Right hindlimb (tissue), 1 donor: ENCODE results near the gene SPATA33.
A peak's percentile ranks its signal among the peaks of the same experiment; 100 is the strongest.
"Not testable (repeated sequence)": the region's sequence is repeated elsewhere in the genome, so short reads cannot be mapped to it uniquely, and the experiment has no call there.

ENCODE experiments used
- DNase-seq: peaks from one replicate; pipeline ENCODE4 v3.0.0-alpha.2; 2018

Gene SPATA33

DNA sequence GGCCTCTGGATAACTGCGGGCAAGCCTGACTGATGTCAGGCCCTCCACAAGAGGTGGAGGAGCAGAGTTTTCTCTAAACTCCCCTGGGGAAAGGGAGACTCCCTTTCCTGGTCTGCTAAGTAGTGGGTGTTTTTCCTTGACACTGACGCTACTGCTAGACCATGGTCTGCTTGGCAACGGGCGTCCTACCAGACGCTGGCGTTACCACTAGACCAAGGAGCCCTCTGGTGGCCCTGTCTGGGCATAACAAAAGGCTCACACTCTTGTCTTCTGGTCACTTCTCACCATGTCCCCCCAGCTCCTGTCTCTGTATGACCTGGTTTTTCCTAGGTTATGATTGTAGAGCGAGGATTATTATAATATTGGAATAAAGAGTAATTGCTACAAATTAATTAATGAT lies 9.4 kb downstream of the SPATA33 start:
- not testable (repeated sequence) for DNase-seq

DNA sequence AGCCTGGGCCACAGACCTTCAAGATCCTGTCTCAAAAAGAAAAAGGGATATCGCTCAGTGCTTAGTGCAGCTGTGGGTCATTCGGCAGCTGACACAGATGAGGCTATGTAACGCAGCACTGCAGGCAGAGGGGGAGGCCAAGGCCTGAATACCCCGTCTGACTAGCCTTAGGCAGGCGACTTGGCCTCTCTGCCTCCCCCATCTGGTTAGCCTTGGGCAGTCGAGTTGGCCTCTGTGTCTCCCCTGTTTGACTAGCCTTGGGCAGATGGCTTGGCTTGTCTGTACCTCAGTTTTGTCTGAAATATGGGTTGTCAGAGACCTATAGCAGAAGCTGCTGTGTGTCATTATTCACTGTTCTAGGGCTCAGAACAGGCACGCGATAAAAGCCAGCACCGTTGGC lies 10.0 kb downstream of the SPATA33 start:
- no peak for DNase-seq

DNA sequence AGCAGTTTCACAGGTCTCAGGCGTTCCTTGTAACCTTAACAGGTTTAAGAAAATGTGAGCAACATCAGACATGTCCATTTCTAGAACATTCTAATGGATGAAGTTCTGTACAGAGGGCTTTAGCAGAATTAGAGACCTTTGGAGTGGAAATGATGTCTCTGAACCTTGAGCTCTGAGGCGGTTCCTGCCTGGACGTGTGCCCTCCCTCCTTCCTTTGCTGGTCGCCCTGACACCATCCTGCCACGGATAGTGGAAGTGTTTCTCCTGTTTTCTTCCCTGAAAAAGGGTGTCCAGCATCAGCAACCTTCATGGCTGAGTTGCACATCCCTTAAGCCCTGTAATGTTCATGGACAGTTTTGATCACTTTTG lies 11.1 kb downstream of the SPATA33 start:
- no peak for DNase-seq

DNA sequence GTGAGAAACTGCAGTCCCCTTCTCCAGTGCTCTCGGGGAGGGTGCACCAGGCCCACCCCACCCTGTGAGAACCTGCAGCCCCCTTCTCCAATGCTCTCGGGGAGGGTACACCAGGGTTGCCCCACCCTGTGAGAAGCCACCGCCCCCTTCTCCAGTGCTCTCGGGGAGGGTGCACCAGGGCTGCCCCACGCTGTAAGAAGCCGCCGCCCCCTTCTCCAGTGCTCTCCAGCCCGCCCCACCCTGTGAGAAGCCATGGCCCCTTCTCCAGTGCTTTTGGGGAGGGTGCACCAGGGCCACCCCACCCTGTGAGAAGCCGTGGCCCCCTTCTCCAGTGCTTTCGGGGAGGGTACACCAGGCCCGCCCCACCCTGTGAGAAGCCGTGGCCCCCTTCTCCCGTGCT lies 12.1 kb downstream of the SPATA33 start:
- no peak for DNase-seq

DNA sequence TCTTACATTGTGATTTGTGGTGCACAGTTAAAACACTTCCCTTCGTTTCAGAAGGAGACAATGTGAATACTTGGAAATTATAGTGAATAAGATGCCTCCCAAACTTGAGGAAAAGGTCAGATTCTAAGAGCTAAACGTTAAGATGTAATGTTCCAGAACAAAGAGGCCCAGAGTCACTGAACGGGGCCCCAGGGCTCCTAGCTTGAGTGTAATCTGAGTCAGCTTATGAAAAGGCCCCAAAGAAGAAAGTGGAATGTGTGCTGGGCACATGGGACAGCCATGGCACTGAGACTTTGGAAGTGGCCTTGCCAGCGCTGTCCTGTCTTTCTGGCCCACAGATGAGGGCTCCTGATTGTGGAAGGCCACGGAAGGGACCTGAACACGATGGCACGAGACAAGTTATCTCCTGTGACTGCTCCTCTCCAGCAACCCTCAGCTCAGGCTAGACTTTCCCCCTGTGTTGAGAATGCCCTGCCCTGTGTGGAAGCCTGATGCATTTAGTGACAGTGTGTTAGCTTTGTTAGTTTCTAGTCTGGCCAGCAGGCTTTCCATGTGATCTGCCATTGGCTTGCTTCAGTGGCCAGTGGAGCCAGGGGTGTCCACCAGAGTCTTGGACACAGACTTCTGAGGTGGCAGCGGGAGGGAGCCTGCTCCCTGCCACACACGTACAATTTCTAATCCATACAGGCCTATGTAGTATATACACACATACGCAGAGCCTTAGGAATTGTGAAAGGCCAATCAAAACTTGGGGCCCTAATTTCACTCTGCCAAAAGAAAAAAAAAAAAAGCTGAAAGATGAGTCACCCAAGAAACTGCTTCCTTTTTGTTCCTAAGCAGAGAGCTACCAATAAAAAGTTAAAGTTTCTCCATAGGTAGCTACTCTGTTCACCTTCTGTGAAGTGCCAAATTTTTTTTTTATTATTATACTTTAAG lies 13.1 kb downstream of the SPATA33 start:
- DNase-seq, result no peak

DNA sequence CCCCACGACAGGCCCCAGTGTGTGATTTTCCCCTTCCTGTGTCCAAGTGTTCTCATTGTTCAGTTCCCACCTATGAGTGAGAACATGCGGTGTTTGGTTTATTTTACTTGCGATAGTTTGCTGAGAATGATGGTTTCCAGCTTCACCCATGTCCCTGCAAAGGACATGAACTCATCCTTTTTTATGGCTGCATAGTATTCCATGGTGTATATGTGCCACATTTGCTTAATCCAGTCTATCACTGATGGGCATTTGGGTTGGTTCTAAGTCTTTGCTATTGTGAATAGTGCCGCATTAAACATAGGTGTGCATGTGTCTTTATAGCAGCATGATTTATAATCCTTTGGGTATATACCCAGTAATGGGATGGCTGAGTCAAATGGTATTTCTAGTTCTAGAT lies 13.9 kb downstream of the SPATA33 start:
- DNase-seq, result not testable (repeated sequence)

DNA sequence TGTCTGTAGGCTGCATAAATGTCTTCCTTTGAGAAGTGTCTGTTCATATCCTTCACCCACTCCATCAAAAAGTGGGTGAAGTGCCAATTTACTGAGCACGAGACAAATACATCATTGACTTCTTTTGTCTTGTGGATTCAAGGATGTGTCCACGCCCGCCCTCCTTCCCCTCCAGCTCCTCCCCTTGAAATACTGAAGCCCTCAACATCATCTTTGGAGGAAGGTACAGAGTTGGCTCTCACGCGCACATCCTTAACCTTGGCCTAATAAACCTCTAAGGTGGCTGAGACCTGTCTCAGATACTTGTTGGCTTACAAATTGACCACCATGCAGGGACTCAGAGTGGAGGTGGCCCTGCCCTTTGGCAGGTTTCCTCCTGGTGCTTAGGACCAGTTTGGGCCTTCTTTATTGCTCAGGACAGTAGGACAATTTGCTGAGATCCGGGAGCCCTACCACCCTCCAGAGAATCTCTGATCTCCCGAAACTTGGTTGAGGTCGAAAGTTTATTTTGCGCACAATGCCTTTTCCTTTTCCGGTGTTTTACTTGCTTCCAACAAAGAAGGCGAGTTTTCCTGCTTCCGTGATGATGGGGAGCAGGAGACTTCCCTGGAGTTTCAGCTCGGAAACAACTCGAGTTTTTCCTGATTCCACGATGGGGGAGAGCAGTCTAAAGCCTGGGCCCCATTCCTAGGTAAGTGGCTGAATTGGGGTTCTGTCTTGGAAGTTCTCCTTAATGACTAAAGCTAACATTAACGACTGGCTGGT lies 14.7 kb downstream of the SPATA33 start:
- DNase-seq, result no peak

DNA sequence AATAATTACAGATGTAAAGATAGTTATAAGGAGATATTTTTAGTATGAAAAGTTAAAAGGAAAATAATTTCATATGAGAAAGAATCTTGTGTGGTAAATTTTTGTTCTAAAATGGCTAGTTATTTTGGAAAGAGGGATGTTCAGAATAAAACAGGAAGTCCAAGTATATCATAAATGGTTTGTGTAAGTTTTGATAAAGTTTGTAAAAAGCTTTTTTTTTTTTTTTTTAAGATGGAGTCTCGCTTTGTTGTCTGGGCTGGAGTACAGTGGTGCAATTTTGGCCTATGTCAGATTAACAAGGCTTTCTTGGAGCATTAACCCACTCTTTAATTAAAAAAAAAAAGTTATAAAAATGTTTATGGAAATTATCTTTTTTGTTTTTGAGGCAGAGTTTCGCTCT lies 20.6 kb downstream of the SPATA33 start:
- no peak for DNase-seq

DNA sequence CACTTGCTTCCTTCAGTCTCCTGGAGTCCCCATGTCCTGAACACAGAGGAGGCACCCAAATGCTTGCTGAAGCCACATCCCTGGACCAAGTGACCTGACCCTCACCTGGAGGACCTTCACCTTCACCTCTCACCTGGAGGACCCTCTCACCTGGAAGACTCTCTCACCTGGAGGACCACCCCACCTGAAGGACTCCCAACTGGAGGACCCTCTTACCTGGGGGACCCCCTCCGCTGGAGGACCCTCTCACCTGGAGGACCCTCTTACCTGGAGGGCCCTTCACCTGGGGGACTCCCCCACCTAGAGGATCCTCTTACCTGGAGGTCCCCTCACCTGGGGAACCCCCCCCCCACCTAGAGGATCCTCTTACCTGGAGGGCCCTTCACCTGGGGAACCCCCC lies 28.3 kb downstream of the SPATA33 start:
- no peak for DNase-seq

DNA sequence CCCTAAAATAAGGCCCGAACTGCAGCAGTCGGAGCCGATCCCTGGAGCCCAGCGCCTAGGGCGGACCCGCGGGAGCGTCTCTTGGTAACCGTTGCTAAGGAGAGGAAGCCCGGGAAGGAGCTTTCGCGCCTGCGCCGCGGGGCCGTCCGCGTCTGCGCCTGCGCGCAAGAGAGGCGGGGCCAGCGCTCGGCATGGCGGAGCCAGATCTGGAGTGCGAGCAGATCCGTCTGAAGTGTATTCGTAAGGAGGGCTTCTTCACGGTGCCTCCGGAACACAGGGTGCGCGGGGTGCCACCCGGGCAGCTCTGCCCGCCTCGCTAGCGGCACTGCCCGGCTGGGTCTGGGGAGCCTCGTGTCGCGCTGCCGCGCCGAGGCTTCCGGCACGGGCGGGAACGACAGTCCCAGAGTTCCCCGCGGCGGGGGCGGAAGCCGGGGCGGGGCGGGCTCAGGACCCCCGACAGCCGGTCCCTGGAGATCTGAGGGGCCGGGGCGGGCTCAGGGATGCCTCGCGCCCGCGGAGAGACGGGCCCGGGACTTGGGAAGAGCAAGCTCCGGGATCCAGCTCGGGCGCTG lies 29.0 kb downstream of the SPATA33 start, which contains the start of gene CDK10:
TSS of gene CDK10 (plus strand) at position 170 of the 572 bp plus-strand sequence. CDS start at position 192, 22 bp downstream.
- DNase-seq, result peak; percentile 95

DNA sequence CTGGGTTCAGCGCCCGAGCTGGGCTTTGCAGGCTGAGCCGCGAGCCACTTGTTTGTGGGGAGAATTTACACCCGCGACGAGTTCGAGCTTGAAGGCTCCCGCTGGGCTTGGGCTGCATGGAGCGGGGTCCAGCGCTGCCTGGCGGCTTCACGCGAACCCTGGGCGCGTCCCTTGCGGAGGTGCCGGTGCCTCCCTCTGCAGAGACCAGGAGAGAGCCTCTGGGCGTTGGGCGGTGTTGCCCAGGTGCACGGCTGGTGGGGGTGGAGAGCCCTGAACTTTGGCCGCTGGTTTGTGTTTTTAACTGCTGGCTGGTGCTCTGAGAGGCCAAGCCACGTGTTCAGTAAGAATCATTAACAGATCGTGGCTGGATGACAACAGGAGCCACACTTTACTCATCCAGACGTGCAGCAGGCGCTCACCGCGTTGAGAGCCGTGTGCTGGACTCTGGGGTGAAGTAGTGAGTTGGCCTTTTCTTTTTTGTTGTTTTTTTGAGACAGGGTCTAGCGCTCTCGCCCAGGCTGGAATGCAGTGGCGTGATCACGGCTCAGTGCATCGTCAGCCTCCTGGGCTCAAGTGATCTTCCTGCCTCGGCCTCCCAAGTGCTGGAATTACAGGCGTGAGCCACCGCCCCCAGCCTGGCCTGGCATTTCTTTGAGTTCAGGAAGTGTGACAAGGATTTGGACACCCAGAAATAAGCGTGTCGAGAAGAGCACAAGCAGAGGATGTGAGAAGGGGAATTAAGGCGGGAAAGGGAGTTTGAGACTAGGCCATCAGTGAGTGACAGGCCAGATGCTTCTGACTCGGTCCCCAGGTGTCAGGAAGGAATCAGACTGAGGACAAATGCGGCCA lies 29.7 kb downstream of the SPATA33 start:
- DNase-seq, result no peak

DNA sequence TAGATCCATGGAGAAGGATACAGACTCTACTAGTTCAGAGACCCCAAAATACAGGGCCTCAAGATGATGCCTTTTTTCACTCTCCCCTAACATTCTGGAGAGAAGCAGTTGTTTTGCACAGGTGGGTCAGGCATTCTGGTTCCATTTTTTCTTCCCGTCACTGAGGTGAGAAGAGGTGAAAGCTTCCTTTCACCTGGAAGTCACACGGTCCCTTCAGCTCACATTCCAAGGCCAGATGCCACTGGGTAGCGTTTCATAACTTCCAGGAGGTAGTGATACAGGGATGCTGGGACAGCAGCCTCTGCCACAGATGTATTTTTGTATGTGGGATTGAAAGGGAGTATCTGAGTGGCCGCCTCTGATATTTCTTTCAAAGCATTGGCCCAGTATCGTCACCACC lies 30.8 kb downstream of the SPATA33 start:
- no peak for DNase-seq

DNA sequence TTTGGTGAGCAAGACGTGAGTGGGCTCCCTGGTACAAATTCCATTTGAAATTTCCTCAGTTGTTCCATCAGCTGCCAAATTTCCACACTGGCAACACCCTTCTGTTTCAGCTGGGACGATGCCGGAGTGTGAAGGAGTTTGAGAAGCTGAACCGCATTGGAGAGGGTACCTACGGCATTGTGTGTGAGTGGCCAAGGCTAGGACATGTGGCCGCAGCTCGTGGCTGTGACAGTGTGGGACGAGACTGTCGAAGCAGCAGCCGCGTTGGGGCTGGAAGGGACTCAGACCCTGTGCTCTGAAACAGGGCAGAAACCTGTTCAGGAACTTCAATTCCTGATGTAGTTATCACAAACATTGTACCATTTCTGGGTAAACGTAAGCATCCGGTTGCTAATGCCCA lies 31.5 kb downstream of the SPATA33 start:
- DNase-seq, result no peak

DNA sequence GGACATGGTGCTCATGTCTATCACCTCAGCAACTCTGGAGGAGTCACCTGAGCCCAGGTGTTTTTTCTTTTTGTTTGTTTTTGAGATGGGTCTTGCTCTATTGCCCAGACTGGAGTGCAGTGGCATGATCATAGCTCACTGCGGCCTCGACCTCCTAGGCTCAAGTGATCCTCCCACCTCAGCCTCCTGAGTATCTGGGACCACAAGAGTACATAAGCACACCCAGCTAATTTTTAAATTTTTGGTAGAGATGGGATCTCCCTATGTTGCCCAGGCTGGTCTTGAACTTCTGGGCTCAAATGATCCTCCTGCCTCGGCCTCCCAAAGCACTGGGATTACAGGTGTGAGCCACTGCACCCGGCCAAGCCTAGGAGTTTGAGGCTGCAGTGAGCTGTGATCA lies 32.0 kb downstream of the SPATA33 start:
- not testable (repeated sequence) for DNase-seq

DNA sequence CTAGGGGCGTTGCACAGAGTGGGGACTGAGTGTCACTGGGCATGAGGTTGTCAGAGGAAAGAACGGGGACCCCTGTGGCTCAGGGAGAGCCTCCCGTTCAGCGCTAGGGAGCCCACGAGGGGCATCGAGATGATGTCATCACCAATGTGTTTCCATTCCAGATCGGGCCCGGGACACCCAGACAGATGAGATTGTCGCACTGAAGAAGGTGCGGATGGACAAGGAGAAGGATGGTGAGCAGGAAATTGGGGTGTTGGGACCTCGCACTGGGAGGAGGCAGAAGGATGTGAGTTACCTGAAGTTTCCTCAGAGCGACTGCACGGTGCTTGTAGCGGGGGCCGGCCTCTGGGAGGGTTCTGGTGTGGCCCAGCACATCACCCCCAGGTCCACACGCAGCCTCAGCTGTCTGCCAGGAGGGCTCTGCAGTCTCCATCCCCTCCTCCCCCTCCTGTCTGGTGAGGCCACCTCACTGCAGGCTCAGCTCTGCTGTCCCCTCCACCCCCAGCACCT lies 32.8 kb downstream of the SPATA33 start:
- peak; percentile 11 for DNase-seq

DNA sequence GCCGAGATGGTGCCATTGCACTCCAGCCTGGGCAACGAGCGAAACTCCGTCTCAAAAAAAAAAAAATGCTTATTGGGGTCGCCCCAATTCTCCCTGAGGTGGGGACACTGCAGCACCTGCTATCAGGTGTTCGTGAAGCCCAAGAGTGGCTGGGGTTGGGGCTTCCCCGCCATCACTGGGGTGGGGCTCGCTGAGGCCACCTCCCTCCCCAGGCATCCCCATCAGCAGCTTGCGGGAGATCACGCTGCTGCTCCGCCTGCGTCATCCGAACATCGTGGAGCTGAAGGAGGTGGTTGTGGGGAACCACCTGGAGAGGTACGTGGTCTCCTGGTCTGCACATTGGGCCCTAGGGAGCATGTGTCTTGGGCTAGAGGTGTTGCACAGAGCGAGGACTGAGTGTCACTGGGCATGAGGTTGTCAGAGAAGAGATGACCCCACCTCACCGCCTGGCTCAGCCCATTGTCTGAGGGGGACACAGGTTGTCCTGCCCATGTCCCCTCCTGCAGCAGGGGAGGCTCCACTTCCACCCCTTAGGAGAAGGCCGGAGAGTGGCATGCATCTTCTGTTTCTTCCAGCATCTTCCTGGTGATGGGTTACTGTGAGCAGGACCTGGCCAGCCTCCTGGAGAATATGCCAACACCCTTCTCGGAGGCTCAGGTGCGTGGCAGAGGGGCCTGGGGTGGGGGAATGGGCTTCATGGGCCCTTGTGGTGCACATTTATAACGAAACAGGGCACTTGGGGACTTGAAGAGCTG lies 33.8 kb downstream of the SPATA33 start:
- peak; percentile 11 for DNase-seq

DNA sequence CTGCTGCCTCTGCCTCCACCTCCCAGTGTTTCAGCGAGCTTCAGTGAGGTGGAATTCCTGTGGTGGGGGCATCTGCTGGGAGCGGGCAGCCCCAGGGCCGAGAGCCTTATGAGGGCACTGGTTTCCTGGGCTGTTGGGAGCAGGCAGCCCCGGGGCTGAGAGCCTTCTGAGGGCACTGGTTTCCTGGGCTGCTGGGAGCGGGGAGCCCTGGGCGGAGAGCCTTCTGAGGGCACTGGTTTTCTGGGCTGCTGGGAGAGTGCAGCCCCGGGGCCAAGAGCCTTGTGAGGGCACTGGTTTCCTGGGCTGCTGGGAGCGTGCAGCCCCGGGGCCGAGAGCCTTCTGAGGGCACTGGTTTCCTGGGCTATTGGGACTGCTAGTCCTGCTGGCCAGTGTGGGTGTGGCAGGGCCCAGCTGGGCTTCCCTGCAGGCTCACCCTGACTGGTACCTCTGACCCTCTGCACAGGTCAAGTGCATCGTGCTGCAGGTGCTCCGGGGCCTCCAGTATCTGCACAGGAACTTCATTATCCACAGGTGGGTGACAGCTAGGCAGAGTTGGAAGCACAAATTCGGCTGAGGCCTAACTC lies 34.4 kb downstream of the SPATA33 start:
- peak; percentile 5 for DNase-seq

DNA sequence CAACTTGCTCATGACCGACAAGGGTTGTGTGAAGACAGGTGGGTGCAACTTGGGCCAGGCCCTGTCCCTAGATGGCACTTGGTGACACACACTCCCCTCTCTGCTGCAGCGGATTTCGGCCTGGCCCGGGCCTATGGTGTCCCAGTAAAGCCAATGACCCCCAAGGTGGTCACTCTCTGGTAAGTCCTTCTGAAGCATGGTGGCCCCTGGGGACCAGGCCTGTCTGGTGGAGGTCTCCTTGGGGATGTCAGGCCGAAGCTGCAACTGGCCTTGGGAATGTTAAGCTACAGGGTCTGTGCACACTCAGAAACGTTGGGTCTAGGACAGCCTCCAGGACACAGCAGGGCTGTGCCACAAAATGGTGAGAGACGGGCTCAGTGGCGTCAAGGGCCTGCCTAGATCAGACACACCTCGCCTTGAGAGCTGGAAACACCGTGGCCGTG lies 35.7 kb downstream of the SPATA33 start:
- peak; percentile 15 for DNase-seq

DNA sequence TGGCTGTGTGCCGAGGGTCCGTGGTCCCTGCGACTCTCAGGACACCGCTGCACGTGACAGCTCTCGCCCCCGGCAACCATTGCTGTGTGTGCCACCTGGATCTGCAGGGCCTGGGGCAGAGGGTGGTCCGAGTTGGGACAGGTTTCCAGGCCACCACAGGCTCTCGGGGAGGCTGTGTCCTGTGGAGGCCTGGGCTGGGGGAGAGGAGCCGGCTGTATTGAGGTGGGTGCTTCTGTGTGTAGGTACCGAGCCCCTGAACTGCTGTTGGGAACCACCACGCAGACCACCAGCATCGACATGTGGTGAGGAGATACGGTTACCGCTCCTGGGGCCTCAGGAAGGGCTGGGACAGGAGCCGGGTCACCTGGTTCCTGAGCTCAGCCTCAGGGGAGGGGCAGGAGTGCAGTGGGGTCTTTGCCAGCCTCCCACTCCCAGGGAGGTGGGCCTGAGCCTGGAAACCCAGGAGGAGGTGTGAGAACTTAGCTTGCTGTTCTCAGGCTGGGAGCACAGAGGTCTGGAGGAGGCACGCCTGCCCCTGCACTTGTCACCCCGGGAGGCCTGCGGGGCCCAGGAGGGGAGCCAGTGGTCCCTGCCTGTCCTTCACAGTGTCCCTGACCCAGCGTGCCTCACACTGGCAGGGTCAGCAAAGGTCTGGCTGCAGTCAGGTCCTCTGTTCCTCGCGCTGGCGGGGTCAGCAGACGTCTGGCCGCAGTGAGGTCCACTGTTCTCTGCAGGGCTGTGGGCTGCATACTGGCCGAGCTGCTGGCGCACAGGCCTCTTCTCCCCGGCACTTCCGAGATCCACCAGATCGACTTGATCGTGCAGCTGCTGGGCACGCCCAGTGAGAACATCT lies 36.5 kb downstream of the SPATA33 start:
- peak; percentile 20 for DNase-seq

DNA sequence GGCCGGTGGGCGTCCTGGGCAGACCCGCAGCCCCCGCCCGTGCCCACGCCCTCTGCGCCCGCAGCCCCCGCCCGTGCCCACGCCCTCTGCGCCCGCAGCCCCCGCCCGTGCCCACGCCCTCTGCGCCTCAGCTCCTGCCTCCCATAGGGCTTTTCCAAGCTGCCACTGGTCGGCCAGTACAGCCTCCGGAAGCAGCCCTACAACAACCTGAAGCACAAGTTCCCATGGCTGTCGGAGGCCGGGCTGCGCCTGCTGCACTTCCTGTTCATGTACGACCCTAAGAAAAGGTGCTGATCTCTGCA lies 37.1 kb downstream of the SPATA33 start:
- DNase-seq, result not testable (repeated sequence)
